Measurements from ENCODE around the gene STRA6.

Gene STRA6

DNA sequence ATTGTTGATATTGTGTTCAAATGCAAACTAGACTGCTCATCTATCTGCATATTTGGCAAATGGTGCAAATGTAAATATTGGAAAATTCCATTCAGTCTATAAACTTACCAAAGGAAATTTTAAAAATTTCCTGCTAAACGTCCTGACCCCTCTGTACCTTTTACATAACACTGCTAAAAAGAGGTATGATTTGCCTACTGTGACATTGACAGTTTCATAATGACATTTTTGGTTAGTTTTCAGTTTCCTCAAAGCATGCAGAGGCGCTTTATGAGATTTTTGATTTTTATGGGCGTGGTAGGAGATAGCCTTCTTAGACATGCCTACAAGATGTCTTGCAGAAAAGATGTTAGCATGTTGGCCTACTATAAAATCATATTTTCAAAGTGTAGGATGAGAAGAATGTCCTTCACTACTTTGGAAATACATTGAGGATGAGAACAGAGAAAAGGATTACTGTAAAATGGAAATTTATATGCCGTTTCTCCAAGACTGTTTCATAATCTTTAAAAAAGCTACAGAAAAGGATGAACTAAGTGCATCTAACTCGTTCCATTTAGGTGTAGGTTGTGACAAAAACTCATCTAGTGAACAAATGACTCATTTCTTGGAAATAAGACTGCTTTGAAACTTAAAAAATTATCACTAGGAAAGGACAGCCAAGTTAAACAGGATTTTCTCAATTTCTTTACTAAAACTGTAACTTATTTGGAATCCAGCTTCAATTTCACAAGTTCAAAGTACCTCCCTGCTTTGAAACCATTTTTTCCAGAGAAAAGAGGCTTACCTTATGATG, 43.5 kb downstream of the STRA6 start:
- no peak for DNase-seq

DNA sequence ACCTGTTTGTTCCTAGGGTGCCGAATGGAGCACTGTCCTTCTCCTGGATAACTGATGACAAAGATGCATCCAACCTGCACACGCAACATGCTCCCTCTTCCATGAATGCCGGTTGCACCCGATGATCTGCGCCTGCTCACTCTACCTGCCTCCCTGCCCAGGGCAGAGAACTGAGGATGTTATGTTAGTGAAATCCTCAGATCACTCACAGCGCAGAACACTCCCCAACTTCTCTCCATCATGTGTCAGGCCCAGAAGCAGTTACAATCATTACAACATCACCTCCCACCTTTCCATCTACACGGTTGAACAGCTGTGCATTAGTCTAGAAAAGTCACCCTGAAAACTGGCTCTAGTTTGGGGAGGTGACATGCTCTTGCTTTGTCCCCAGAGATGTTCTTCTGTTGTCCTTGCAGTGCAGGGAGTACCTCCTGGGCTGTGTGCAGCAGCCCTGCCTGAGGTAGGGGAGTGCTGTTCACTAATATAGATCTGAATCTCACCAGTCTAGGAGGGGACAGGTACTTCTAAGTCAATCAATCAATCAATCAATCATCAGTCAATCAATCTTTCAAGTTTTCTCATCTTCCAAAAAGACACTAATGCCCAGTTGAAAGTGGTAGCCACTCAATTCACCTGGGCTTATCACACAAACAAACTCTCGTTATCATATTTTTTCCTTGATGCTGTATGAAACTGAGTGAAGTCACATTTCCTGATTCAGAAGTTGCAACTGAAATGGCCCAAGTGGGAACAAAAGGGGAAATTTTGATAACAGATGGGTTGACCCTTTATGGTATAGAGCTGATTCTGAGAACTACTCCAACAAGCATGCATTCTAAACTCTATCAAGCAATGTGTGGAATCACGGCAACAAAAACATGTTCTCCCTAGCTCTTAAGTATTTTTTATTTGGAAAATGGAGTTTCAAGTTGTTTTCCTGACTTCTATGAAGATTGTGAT, 44.4 kb downstream of the STRA6 start:
- DNase-seq, result no peak

DNA sequence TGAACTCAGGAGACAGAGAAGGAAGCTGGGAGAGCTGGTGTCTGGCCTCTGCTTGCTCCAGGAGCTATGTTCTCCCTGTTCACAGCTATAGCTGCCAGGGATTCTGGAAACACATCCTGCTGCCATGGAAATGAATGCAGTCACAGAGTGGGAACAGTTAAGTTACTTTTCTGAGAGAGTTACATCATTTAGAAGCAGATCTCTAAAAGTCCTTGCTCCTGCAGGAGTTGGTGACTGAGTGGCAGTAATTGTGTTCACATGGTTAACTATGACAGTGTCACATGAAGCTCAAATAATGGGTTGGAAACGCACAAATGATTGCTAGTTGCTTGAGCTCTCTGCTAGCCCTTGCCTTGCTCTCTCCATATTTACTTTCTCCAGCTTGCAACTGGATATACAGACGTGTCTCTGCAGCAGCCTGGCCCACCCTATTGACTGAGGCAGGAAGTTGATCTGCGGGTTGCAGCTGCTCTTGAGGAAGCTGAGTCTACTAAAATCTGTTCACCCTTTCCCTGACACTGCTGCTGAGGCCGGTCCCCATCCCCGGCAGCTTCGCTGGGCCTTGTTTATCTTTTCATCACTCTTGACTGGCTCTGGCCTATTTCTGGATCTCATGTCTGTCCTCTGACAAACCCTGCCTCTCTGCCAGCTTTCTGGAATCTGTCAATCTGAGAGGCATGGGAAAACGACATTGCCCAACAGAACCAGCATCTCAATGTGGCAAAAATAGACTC, 45.7 kb downstream of the STRA6 start:
- DNase-seq, result no peak

DNA sequence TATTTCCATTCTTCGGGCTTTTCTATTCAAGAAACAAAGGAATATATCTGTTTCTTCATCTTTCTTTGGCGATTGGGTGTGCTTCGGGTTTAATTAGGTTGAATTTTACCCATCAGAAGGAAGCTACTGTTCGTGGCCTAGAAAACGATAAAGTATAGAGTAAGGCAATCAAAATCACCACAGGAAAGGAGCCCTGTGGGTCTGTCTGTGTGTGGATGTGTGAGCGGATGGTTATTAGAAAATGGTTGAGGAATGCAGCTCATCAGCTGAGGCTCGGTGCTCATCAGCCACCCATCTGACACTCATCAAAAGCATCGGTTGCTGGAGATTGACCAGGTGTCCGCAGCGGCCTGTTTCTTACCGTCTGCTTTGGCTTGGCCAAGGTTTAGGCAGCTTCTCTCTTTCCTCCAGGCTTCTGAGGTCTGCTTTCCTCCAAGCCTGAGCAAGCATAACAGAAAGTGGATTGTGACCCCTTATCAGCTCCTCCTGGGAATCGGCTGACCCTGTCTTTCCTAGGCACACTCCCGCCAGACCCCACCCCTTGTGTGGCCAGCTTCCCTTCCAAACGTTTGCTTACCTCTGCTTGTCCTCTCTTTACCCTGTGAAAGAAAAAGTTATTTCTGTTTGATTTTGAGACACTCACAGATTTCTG, 46.7 kb downstream of the STRA6 start:
- DNase-seq, result no peak

DNA sequence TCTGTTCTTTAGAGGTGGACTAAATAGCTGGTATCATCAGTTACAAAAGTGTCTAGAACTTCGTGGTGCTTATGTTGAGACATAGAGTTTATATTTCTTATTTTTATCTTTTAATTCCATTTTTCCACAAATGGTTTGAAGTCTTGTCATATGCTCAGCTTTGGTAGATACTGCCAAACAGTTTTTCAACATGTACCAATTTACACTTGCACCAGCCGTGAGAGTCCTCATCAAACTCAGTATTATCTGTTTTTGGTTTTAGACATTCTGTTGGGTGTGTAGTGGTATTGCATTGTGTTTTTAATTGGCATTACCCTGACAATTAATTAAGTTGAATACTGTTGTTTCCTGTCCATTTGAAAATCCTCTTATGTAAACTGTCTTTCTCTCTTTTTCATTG, 55.5 kb downstream of the STRA6 start:
- DNase-seq, result no peak

DNA sequence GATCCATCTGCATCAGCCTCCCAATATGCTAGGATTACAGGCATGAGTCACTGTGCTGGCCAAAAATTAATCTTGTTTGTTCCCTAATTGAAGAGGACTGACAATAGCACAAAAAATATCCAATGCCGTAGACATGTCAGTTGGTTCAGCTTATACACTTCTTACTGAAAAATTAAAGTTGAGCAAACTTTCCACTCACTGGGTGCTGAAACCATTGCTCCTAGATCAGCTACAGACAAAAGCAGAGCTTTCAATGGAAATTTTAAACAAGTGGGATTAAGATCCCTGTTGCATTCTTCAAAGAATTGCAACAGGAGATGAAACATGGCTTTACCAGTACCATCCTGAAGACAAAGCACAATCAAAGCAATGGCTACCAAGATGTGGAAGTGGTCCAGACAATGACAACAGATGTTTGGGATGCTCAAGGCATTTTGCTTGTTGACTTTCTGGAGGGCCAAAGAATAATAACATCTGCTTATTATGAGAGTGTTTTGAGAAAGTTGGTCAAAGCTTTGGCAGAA, 56.2 kb downstream of the STRA6 start:
- DNase-seq, result no peak

DNA sequence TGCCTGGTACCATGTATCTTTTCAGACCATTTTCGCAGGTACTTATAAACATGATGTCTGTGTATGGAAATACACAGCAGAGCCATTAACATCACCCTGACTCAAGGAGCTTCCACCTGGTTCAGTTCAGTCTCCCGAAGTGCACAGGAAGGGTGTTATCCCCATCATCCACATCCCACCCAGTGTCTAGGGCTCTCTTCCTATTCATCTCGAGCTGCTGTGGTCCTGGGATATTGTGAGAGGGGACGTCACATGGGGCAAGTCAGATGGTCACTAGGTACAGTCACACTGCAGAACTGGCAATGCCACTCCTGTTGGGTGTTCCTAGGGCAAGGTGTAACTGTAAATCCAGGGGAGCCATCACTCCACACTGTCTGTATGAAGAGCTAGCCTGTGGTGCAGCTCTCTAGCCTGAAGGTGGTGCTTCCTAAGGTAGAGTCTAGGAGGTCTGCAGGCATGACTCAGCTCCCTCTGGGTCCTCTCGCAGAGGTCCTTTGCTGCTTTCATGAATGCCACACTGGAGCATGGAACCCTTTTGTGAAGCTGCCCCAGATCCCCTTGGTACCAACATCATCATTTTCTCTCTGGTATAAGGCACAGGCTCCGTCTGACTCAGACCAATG, 58.3 kb downstream of the STRA6 start:
- no peak for DNase-seq

DNA sequence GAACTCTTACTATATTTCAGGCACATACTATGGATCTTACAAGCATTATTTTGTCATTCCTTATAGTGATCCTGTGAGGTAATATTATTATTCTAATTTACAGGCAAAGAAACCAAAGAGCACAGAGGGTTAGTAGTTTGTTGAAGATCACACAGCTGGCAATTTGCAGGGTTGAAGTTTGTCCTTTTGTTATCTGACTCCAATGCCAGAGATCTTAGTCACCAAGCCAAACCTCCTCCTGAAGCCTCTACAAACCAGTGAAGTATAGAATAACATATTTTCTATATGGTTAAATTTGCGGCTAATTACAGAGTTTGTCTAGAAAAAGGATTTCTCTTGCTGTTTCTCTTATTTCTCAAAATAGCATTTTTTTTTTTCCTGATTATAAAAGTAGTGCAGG, 61.0 kb downstream of the STRA6 start:
- DNase-seq, result no peak

DNA sequence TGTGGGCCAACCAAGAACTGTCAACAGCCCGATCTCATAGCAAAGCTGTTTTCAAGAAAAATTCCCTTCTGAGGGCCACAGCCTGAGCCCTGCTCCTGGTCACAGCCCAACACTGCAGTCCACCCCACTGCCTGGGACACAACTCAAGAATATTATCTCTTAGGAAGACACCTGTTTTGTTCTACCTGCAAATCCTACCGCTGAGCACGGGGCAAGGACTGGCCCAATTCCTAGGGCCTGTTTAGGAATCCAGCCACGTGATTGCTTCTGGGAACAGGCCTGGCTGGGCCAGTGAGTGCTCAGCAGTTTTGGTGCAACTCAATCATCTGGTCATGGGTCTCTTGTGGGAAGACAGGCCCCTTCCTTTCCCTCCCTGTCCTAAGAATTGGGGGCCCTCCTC, 63.9 kb downstream of the STRA6 start:
- DNase-seq, result no peak

DNA sequence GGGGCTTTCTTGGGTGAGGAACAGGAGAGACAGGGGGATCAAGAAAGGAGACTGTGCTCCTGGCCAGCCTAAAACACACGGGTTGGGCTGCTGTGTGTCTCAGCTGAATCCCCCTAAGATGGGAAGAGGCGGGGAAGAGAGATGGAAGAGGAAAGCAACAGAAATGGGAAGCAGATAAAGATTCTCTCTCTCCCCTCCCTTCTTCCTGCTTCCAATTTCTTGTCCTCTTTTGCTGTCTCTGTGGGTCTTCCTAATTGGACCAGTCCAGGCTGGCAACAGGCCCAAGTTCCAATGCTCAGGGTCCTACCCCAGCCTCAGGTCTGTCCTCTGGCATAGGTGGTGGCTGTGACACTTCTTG, 65.1 kb downstream of the STRA6 start:
- no peak for DNase-seq

DNA sequence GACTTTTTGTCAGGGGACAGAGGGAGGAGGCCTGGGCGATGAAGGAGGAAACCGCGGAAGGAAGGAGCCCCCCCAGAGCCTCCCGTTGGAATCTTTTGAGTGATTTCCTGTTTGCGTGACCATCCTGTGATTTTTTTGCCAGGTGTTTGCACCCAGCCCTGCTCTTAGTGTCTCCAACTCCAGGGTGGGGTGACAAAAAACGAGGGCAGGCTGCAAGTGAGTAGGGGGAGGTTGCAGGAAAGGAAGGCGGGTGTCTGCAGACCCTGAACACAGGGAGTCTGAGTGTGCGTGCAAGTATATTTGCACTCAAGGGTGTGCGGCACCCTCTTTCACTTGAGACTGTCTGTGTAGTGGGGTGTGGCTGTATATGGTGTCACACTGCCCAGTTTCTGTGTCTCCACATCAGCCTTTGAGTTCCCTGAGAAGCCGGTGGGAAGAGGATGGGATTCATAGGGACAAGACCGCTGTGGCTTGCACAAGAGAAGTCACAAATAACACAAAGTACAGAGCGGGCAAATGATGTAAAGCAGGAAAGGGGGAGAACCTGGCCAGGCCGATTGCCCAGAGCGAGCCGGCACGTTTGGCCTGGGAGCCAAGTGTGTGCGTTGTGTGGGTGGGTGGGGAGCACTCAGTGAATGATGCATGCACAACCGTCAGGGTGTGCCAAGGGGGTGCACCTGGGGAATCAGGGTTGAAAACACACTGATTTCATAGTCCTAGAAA, 65.6 kb downstream of the STRA6 start:
- DNase-seq, result no peak

DNA sequence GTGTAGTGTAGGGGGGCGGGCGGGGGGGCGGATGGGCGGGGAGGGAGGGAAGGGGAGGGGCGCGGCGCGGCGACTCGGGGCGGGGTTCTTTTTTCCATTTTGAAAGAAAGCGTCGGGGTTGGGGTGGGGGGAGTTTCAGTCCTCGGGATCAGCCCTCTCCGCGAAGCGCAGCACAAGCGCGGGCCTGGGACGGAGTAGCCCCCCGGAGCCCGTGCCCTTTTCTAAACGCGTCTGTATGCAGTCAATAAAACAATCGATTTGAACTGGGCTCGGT, 66.1 kb downstream of the STRA6 start:
- DNase-seq, result no peak

DNA sequence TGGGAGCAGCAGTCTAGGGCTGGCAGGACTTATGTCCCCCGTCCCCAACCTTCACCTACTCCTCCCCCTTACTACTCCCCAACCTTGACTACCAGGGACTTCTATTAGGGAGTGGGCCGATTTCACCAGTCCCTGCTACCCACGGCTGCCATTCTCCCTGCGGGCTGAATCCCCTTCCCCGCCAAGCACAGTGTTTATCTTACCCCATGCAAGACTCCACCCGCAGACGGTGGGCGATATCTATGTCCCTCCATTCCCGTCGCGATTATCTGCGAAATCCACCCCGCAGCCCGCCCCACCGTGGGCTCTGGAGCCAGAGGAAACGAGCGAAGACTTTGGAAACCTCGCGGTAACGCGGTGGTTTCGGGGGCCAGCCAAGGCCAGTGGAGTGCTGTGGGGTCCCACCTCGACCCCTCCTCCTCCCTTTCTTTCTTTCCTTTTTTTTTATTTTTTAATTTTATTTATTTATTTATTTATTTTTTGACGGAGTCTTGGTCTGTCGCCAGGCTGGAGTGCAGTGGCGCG, 67.5 kb downstream of the STRA6 start:
- no peak for DNase-seq

DNA sequence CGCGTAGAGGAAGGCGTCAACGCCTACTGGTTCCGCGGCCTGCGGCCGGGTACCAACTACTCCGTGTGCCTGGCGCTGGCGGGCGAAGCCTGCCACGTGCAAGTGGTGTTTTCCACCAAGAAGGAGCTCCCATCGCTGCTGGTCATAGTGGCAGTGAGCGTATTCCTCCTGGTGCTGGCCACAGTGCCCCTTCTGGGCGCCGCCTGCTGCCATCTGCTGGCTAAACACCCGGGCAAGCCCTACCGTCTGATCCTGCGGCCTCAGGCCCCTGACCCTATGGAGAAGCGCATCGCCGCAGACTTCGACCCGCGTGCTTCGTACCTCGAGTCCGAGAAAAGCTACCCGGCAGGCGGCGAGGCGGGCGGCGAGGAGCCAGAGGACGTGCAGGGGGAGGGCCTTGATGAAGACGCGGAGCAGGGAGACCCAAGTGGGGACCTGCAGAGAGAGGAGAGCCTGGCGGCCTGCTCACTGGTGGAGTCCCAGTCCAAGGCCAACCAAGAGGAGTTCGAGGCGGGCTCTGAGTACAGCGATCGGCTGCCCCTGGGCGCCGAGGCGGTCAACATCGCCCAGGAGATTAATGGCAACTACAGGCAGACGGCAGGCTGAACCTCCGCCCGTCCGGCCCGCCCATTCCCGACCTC, 68.1 kb downstream of the STRA6 start:
- no peak for DNase-seq

DNA sequence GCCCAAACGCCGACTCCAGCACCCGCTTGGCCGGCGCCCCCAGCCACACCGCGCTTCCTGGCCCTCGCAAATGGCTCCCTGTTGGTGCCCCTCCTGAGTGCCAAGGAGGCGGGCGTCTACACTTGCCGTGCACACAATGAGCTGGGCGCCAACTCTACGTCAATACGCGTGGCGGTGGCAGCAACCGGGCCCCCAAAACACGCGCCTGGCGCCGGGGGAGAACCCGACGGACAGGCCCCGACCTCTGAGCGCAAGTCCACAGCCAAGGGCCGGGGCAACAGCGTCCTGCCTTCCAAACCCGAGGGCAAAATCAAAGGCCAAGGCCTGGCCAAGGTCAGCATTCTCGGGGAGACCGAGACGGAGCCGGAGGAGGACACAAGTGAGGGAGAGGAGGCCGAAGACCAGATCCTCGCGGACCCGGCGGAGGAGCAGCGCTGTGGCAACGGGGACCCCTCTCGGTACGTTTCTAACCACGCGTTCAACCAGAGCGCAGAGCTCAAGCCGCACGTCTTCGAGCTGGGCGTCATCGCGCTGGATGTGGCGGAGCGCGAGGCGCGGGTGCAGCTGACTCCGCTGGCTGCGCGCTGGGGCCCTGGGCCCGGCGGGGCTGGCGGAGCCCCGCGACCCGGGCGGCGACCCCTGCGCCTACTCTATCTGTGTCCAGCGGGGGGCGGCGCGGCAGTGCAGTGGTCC, 68.7 kb downstream of the STRA6 start:
- no peak for DNase-seq

DNA sequence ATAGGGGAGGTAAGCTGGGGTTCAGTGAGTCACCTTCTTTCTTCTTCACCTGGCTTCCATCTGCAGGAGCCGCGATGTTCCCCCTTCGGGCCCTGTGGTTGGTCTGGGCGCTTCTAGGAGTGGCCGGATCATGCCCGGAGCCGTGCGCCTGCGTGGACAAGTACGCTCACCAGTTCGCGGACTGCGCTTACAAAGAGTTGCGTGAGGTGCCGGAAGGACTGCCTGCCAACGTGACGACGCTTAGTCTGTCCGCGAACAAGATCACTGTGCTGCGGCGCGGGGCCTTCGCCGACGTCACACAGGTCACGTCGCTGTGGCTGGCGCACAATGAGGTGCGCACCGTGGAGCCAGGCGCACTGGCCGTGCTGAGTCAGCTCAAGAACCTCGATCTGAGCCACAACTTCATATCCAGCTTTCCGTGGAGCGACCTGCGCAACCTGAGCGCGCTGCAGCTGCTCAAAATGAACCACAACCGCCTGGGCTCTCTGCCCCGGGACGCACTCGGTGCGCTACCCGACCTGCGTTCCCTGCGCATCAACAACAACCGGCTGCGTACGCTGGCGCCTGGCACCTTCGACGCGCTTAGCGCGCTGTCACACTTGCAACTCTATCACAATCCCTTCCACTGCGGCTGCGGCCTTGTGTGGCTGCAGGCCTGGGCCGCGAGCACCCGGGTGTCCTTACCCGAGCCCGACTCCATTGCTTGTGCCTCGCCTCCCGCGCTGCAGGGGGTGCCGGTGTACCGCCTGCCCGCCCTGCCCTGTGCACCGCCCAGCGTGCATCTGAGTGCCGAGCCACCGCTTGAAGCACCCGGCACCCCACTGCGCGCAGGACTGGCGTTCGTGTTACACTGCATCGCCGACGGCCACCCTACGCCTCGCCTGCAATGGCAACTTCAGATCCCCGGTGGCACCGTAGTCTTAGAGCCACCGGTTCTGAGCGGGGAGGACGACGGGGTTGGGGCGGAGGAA, 69.6 kb downstream of the STRA6 start:
- no peak for DNase-seq

DNA sequence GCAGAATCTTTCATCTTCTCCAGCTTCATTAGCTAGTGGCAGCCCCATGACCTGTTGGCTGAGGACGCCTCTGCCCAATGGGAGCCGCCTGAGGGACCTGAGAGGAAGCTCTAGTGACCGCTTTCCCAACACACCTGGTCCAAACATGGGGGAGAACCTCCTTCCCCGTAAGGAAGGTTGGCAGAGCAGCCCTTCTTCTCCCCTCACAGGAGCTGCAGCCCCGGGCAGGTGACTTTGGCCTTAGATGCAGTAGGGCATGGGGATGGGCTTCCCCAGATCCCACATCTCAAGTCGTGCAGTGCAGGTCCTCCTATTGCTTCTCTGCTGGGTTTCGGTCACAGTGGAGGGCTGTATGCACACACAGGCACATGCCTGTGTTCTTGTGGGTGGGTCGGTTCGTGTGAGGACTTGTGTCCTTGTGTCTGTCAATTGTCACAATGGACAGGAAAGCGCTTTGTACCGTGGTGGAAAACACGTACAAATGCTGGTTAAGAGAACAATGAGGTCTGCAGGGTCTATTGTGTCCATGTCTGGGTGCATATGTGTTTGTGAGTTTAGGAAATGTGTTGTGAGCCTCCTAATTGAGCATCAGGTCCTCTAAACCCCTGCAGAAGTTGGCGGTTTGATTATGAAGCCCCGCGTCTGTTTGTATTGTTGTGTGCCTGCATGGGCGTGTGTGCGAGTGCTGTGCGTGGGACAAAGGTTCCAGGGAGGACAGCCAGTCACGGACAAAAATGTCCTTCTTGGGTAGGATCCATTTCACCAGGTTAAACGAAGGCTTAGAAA, 70.8 kb downstream of the STRA6 start:
- DNase-seq, result no peak

All from activated effector memory CD4-positive, alpha-beta T cell treated with Interleukin-2 at 50 U/mL for 16 hours (primary cell).